ENCODE measurements around the gene LRP1-AS. TPM values are rescaled to one million over a fixed set of nuclear protein-coding genes. Genes with fewer than 3 reads are reported as not detected.

The LRP1-AS gene
- total RNA-seq, 1 donor from 2014 or later = 1.0 TPM

DNA sequence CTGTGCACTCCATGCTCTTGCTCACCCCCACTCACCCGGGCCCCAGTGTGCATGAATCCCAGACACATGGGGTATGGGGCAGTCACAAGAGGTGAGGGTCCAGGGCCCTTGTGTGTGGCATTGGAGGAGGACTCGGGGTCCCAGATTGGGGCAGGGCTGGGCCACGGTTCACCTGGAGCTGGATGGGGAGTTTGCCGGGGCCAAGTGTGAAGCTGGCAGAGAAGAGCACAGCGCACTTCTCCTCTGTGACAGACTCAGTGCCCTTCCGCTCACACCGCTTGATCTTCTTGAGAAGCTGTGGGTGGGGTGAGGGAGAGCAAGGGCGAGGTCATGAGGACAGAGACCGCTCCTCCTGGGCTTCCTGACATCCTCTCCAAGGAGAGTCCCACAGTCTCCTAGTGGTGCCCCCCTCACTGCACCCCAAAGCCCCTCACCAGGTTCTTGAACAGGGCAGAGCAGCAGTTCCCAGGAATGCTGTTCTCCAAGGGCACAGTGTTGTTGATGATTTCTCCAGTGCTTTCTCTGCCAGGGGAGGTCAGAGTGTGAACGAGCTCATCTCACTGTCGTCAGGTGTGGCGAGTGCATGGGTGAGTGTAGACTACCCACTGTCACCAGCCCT, 43.0 kb downstream of the LRP1-AS start:
- Histone ChIP-seq H3K9me3 (ENCODE audit: control insufficient read depth in 3 of 3, low read length in 3 of 3) (no peaks in the 10 kb centered on the region), H3K36me3 (ENCODE audit: control insufficient read depth in 3 of 3, insufficient read depth in 3 of 3, low read length in 3 of 3) (peaks cover 9 to 37% (median 10%) of the 10 kb centered on the region in 3 donors), H3K4me1 (ENCODE audit: control insufficient read depth in 3 of 3, insufficient read depth in 3 of 3, low read length in 3 of 3) (peaks cover 0 to 3% (median 2%) of the 10 kb centered on the region in 3 donors), H3K27me3 (ENCODE audit: control insufficient read depth in 3 of 3, insufficient read depth in 3 of 3, low read length in 3 of 3) (no peaks in the 10 kb centered on the region), H3K4me3 (ENCODE audit: low read length in 3 of 3) (no peak overlapping the region), H3K27ac (ENCODE audit: low read depth, low read length) (no peak overlapping the region), H3K9ac (ENCODE audit: low read depth in 1 of 3, low read length in 3 of 3) (no peak overlapping the region)

DNA sequence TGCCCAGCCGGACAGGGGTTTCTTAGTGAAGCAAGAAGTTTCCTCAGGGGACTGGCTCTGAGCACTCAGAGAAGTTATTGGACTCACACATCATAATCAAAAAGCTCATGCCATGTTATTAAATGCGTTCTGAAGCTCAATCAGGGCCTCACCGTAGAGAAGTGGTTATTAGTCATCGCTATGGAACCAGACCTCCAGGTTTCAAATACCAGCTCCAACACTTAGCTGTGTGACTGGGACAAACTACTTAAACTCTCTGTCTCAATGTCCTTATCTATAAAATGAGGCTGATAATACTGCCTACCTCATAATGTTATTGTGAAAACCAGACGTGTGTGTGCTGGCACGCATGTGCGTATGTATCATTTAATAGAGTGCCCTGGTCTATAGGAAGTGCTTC, 43.6 kb downstream of the LRP1-AS start:
- Histone ChIP-seq H3K4me1 (ENCODE audit: control insufficient read depth in 3 of 3, insufficient read depth in 3 of 3, low read length in 3 of 3) (peaks cover 0 to 3% (median 0%) of the 10 kb centered on the region in 3 donors), H3K9ac (ENCODE audit: low read depth in 1 of 3, low read length in 3 of 3) (no peak overlapping the region), H3K9me3 (ENCODE audit: control insufficient read depth in 3 of 3, low read length in 3 of 3) (no peaks in the 10 kb centered on the region), H3K27me3 (ENCODE audit: control insufficient read depth in 3 of 3, insufficient read depth in 3 of 3, low read length in 3 of 3) (no peaks in the 10 kb centered on the region), H3K4me3 (ENCODE audit: low read length in 3 of 3) (no peak overlapping the region), H3K36me3 (ENCODE audit: control insufficient read depth in 3 of 3, insufficient read depth in 3 of 3, low read length in 3 of 3) (peaks cover 9 to 42% (median 12%) of the 10 kb centered on the region in 3 donors), H3K27ac (ENCODE audit: low read depth, low read length) (no peak overlapping the region)

DNA sequence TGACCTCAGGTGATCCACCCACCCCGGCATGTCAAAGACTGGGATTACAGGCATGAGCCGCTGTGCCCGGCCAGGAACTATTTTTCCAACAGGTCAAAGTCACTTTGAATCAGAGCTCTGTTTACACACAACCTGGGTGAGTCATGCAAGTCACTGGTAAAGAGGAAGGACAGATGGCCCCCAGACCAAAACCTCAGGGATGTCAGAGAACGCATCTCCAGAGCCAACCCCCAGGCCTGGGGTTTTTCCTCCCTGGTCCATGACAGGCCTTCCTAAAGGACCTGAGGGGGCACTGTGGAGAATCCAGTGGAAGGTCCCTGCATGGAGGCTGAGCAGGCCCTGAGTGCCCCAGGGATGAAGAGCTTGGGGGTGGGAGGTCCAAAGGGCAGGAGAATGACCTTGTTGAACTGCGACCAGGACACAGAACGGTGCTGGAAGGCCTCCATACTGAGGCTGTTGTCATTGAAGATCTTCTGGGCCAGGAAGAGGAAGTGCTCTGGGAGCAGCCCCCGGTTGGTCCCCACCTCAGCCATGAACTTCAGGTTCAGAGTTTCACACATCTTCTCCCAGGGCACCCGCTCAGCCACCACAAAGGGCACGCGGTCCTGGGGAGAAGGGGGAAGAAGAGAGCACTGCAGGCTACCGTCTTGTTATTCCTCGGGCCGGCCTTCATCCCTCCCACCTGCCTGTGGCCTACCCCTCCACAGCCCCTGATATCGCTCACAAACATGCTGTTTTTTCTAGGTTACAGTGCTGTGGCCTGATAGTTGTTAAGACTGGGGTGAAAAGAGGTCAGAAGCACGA, 45.3 kb downstream of the LRP1-AS start:
- H3K9ac ChIP-seq (ENCODE audit: low read depth in 1 of 3, low read length in 3 of 3) = no peak overlapping the region
- H3K9me3 ChIP-seq (ENCODE audit: control insufficient read depth in 3 of 3, low read length in 3 of 3) = no peaks in the 10 kb centered on the region
- no peak overlapping the region for H3K27ac ChIP-seq (ENCODE audit: low read depth, low read length)
- peaks cover 9 to 47% (median 16%) of the 10 kb centered on the region in 3 donors for H3K36me3 ChIP-seq (ENCODE audit: control insufficient read depth in 3 of 3, insufficient read depth in 3 of 3, low read length in 3 of 3)
- H3K4me3 ChIP-seq (ENCODE audit: low read length in 3 of 3) = no peak overlapping the region
- H3K4me1 ChIP-seq (ENCODE audit: control insufficient read depth in 3 of 3, insufficient read depth in 3 of 3, low read length in 3 of 3) = no peaks in the 10 kb centered on the region
- no peaks in the 10 kb centered on the region for H3K27me3 ChIP-seq (ENCODE audit: control insufficient read depth in 3 of 3, insufficient read depth in 3 of 3, low read length in 3 of 3)

DNA sequence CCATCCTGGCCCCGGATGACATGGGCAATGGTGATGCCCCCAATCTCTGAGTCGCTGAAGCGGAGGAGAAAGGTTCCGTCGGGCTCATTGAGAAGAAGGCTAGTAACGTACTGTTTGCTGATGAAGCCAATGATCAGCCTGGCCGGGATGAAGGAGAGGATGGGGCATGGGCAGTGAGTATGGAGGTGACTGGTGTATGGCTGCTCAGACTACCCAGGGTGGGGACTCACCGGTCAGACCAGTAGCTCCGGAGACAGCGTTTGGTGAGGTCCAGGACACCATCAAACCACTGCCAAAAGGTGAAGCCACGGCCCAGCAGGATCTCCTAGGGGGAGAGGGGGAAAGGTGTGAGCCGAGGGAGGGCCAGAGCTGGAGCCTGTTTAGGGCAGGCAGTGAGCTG, 47.7 kb downstream of the LRP1-AS start:
- H3K9me3 ChIP-seq (ENCODE audit: control insufficient read depth in 3 of 3, low read length in 3 of 3) = no peaks in the 10 kb centered on the region
- H3K9ac ChIP-seq (ENCODE audit: low read depth in 1 of 3, low read length in 3 of 3) = no peak overlapping the region
- no peak overlapping the region for H3K27ac ChIP-seq (ENCODE audit: low read depth, low read length)
- peaks cover 11 to 56% (median 24%) of the 10 kb centered on the region in 3 donors for H3K36me3 ChIP-seq (ENCODE audit: control insufficient read depth in 3 of 3, insufficient read depth in 3 of 3, low read length in 3 of 3)
- no peak overlapping the region for H3K4me3 ChIP-seq (ENCODE audit: low read length in 3 of 3)
- no peaks in the 10 kb centered on the region for H3K4me1 ChIP-seq (ENCODE audit: control insufficient read depth in 3 of 3, insufficient read depth in 3 of 3, low read length in 3 of 3)
- H3K27me3 ChIP-seq (ENCODE audit: control insufficient read depth in 3 of 3, insufficient read depth in 3 of 3, low read length in 3 of 3) = no peaks in the 10 kb centered on the region

GRCh38 chr12:57099047-57099714, 48.2 kb downstream of the LRP1-AS start:
- H3K4me3 ChIP-seq (ENCODE audit: low read length in 3 of 3) = no peak overlapping the region
- no peaks in the 10 kb centered on the region for H3K9me3 ChIP-seq (ENCODE audit: control insufficient read depth in 3 of 3, low read length in 3 of 3)
- peaks cover 14 to 53% (median 25%) of the 10 kb centered on the region in 3 donors for H3K36me3 ChIP-seq (ENCODE audit: control insufficient read depth in 3 of 3, insufficient read depth in 3 of 3, low read length in 3 of 3)
- H3K9ac ChIP-seq (ENCODE audit: low read depth in 1 of 3, low read length in 3 of 3) = no peak overlapping the region
- no peaks in the 10 kb centered on the region for H3K27me3 ChIP-seq (ENCODE audit: control insufficient read depth in 3 of 3, insufficient read depth in 3 of 3, low read length in 3 of 3)
- peaks cover 2 to 4% (median 4%) of the 10 kb centered on the region in 3 donors for H3K4me1 ChIP-seq (ENCODE audit: control insufficient read depth in 3 of 3, insufficient read depth in 3 of 3, low read length in 3 of 3)
- no peak overlapping the region for H3K27ac ChIP-seq (ENCODE audit: low read depth, low read length)

DNA sequence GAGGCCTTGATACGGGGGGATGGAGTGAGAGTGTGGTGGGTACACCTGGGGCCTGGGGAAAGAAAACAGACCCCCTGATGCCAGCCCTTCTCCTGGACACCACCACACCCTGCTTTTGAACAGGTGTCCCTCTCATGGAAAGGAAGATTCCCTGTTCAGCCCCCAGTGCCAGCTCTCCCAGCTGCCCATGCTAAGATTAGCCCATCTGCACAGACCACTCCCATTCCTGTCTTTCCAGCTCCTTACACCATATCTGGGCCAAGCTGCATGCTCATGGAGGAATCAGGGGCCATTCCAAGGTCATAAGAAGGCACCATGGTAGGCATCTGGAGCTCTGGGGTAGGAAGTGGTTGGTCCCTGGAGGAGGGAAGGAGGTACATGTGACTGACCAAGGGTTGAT, 48.9 kb downstream of the LRP1-AS start:
- no peaks in the 10 kb centered on the region for H3K9me3 ChIP-seq (ENCODE audit: control insufficient read depth in 3 of 3, low read length in 3 of 3)
- H3K27me3 ChIP-seq (ENCODE audit: control insufficient read depth in 3 of 3, insufficient read depth in 3 of 3, low read length in 3 of 3) = no peaks in the 10 kb centered on the region
- H3K36me3 ChIP-seq (ENCODE audit: control insufficient read depth in 3 of 3, insufficient read depth in 3 of 3, low read length in 3 of 3) = peaks cover 14 to 49% (median 25%) of the 10 kb centered on the region in 3 donors
- no peak overlapping the region for H3K27ac ChIP-seq (ENCODE audit: low read depth, low read length)
- H3K4me1 ChIP-seq (ENCODE audit: control insufficient read depth in 3 of 3, insufficient read depth in 3 of 3, low read length in 3 of 3) = peaks cover 5 to 8% (median 7%) of the 10 kb centered on the region in 3 donors
- no peak overlapping the region for H3K4me3 ChIP-seq (ENCODE audit: low read length in 3 of 3)
- H3K9ac ChIP-seq (ENCODE audit: low read depth in 1 of 3, low read length in 3 of 3) = no peak overlapping the region

DNA sequence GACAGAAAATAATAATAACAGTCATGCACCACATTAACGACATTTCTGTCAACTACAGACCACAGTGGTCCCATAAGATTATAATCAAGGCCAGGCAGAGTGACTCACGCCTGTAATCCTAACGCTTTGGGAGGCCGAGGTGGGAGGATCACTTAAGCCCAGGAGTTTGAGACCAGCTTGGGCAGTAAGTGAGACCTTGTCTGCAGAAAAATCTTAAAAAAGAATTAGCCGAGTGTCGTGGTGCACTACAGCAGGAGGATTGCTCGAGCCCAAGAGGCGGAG, 49.9 kb downstream of the LRP1-AS start:
- Histone ChIP-seq H3K4me1 (ENCODE audit: control insufficient read depth in 3 of 3, insufficient read depth in 3 of 3, low read length in 3 of 3) (peaks cover 12 to 16% (median 12%) of the 10 kb centered on the region in 3 donors), H3K9ac (ENCODE audit: low read depth in 1 of 3, low read length in 3 of 3) (no peak overlapping the region), H3K4me3 (ENCODE audit: low read length in 3 of 3) (no peak overlapping the region), H3K36me3 (ENCODE audit: control insufficient read depth in 3 of 3, insufficient read depth in 3 of 3, low read length in 3 of 3) (peaks cover 20 to 54% (median 30%) of the 10 kb centered on the region in 3 donors), H3K9me3 (ENCODE audit: control insufficient read depth in 3 of 3, low read length in 3 of 3) (no peaks in the 10 kb centered on the region), H3K27ac (ENCODE audit: low read depth, low read length) (no peak overlapping the region), H3K27me3 (ENCODE audit: control insufficient read depth in 3 of 3, insufficient read depth in 3 of 3, low read length in 3 of 3) (no peaks in the 10 kb centered on the region)

DNA sequence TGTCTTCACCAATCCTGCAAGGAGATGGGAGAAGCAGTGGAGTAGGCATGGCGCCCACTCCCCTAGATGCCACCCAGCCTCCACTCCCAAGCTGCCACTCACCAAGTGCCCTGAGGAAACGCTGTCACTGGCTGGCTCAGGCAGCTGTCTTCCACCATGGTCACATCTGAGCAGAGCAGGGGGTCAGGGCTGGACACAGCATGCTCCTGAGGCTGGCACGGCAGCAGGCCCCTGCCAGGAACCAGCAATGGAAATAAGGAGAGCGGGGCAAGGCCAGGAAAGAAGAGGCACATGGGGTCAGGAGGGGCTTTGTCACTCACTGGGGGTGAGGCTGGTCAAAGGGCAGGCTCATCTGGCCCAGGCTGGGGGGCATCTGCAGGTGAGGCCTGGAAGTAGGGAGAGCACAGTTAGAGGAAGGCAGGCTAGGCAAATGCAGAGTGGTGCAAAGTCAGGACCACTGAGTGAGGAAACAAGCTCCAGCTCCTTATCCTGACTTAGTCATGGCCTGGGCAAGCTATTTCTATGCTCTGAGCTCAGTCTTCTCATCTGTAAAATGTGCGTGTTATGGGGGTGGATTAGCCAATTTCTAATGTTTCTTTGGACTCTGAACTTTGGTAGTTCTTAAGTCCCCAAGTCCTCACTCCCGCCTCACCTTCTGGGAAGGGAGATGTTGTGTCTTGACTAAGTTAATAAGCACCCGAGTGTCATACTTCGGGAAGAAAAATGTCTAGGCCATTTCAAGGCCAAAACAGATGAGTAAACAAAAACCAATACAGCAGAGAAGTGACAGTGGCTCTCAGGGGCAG, 50.5 kb downstream of the LRP1-AS start:
- Histone ChIP-seq H3K27ac (ENCODE audit: low read depth, low read length) (no peak overlapping the region), H3K9ac (ENCODE audit: low read depth in 1 of 3, low read length in 3 of 3) (no peak overlapping the region), H3K4me3 (ENCODE audit: low read length in 3 of 3) (no peak overlapping the region), H3K27me3 (ENCODE audit: control insufficient read depth in 3 of 3, insufficient read depth in 3 of 3, low read length in 3 of 3) (no peaks in the 10 kb centered on the region), H3K9me3 (ENCODE audit: control insufficient read depth in 3 of 3, low read length in 3 of 3) (no peaks in the 10 kb centered on the region), H3K4me1 (ENCODE audit: control insufficient read depth in 3 of 3, insufficient read depth in 3 of 3, low read length in 3 of 3) (peaks cover 14 to 20% (median 16%) of the 10 kb centered on the region in 3 donors), H3K36me3 (ENCODE audit: control insufficient read depth in 3 of 3, insufficient read depth in 3 of 3, low read length in 3 of 3) (peaks cover 21 to 55% (median 35%) of the 10 kb centered on the region in 3 donors)

GRCh38 chr12:57096099-57096572, 51.3 kb downstream of the LRP1-AS start:
- no peaks in the 10 kb centered on the region for H3K9me3 ChIP-seq (ENCODE audit: control insufficient read depth in 3 of 3, low read length in 3 of 3)
- peaks cover 24 to 61% (median 42%) of the 10 kb centered on the region in 3 donors for H3K36me3 ChIP-seq (ENCODE audit: control insufficient read depth in 3 of 3, insufficient read depth in 3 of 3, low read length in 3 of 3)
- H3K27ac ChIP-seq (ENCODE audit: low read depth, low read length) = no peak overlapping the region
- H3K4me1 ChIP-seq (ENCODE audit: control insufficient read depth in 3 of 3, insufficient read depth in 3 of 3, low read length in 3 of 3) = peaks cover 17 to 27% (median 20%) of the 10 kb centered on the region in 3 donors
- H3K27me3 ChIP-seq (ENCODE audit: control insufficient read depth in 3 of 3, insufficient read depth in 3 of 3, low read length in 3 of 3) = no peaks in the 10 kb centered on the region
- H3K9ac ChIP-seq (ENCODE audit: low read depth in 1 of 3, low read length in 3 of 3) = no peak overlapping the region
- H3K4me3 ChIP-seq (ENCODE audit: low read length in 3 of 3) = no peak overlapping the region
